RPMI7951 (cell line): ENCODE measurements around the gene NAA40. TPM values are rescaled to one million over a fixed set of nuclear protein-coding genes. Genes with fewer than 3 reads are reported as not detected.
A peak's percentile ranks its signal among the peaks of the same experiment; 100 is the strongest.

Source experiments
- DNase-seq: peaks from one replicate; pipeline ENCODE4 v3.0.0-alpha.2; 2012; ENCODE audit warnings: low read depth
- total RNA-seq: library from RNA; depleted of rRNA; stranded (reverse); fragments of >200 nt; shearing (Covaris generic); gene quantifications from 2 replicates; pipeline ENCODE4 v1.2.3, GENCODE V29; 2014

Gene NAA40
- total RNA-seq, 1 experiment from 2014 or later: 10.8 TPM

DNA sequence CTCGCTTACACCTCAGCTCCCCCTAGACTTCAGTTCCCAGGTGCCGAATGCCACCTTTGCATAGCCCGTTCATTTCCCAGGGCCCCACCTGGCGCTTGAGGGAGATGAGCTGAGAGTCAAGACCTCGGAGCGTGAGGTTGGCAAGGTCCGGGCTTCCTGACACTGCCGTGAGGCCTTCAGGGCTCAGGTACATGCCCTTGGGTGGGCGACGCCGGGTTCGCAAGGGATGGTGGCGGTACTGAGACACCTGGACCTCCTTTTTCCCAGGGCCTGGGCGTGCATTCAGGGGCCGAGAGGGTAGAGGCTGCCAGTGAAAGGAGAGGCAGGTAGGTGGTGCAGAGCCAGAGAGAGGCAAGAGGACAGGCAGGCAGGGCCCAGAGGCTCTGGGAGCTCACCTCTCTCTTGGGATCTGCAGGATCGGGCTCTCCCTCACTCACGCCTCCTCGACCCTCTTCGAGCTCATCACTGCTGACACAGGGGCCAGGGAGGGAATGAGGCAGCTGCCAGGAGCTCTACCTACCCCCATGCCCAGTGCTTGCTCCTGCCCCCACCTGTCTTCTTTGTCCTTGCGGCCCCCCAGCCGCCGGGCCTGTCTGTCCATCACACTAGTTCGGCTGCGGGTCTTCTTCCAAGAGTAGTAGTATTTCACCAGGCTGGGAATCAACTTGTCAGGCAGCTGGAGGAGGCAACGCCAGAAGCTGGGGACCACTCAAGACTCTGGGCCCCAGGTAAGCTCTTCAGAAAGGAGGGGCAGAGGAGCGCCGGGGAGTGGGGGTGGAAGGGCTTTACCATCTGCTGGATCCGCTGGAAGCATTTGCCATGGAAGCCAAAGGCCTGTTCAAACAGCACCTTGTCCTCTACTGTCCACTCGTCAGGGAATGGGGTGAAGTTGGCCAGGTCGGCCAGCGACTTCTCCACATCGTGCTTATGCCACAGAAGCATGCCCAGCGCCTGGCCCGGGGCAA lies 24.7 kb upstream of the NAA40 start:
- DNase-seq: no peak

DNA sequence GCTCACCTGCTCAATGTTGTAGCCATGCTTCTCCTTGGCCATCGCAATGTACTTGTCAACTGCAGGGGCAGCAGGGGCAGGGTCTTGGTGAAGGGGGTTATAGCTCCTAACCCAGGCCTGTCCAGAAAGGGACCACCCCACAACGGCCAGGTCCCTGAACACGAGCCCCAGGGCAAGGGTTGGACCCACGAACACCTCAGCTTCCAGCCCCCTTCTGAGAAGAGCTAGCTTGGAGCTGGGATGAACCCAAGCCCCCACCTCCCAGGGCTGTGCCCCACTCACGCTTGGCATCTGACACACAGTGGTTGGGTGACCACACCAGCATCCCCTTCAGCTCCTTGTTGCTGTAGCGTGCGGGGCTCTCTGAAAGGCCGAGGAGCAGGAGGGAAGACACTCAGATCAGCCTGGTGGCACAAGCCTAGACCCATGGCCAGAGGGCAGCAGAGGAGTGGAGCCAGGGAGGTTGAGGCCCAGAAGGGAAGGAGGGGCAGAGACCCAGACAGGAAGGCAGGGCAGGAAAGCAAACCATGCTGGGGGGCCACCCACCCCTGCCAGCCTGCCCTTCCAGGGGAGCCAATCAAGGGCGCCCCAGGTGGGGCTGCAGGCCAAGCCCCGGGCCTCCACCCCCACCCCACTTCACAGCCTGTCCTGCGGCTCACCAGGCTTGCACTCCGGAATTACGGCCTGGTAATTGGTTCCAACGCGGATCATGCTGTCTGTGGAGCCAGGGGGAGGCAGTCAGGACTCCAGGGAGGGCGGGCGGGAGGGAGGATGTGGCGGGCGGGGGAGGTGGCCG lies 23.7 kb upstream of the NAA40 start:
- no peak for DNase-seq

DNA sequence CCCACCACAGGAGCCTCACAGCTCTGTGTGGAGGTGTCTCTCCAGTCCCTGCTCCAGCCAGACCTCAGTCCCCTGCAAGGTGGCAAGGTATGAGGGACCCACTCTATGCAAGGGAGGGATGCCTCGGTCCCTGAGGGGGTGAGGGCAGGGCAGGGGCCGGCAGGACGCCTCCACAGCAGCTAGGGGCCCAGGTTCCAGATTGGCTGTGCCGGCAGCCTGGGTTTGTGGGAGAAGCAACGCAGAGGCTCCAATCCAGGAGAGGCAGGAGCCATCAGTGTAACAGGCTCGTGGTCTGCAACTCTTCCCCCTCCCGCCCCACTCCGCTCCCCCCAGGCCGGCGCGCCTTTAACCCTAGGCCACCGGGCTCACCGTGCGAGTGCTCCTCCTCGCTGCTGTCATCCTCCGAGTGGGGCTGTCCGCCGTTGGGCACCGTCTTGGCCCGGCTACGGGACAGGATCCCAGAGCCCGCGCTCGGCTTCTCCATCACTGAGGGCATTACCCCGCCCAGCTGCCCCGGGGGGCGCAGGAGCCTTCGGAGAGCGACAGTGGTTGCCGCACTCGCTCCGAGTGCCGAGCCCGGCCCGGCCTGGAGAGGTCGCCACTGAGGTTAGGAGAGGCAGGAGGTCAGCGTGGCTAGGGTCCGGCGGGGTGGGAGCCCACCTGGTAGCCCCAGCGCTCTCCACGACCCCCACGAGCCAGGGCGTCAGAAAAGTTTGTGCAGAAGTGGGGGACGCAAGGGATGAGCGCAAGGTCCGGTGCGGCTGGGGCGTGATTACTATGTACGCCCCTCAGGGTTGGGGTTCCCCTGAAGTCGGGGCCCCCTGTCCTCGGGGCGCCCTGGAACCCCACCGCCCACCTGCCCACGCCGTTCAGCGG lies 22.6 kb upstream of the NAA40 start:
- DNase-seq: no peak

DNA sequence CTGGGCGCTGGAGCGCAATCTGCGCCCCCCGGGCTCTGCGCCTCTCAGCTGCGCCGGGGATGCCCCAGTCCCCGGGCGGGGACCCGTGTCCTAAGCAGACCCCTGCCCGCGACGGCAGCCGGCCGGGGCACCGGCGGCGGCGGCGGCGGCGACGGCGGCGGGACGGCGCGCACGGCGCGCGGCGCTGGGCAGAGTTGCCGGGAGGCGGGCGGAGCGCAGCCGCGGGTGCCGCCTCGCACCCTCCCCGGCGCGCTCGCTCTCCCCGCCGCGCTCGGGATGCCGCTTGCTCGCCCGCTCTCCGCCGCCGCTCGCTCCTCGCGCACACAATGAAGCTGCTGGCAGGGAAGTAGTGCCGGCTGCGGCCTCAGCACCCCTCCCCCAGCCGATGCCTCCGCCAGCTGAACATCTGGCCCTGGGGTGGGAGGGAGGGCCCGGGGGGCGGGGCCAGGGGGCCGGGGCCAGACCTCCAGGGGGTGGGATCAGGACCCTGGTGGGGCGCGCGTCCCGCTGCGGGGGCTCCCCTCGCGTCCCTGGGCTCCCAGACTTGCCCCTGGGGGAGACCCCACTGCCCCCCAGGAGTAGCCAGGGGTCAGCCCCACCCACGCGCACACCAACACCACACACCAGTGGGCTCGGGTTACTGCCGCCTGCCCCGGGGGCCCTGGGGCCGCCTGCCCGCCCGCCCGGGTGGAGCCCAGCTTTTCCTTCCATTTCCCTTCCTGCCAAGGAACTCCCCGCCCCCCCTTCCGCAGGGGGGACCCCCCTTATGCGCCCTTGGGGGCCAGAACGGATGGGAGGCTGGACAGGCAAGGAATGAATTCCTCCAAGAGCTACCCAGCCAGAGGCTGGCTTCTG lies 21.7 kb upstream of the NAA40 start, which contains the start of gene RCOR2:
Gene RCOR2, minus strand, starts transcription at position 328 of the 855 bp plus-strand sequence. CDS start 708 bp downstream, outside the sequence.
- peak; percentile 84 for DNase-seq

DNA sequence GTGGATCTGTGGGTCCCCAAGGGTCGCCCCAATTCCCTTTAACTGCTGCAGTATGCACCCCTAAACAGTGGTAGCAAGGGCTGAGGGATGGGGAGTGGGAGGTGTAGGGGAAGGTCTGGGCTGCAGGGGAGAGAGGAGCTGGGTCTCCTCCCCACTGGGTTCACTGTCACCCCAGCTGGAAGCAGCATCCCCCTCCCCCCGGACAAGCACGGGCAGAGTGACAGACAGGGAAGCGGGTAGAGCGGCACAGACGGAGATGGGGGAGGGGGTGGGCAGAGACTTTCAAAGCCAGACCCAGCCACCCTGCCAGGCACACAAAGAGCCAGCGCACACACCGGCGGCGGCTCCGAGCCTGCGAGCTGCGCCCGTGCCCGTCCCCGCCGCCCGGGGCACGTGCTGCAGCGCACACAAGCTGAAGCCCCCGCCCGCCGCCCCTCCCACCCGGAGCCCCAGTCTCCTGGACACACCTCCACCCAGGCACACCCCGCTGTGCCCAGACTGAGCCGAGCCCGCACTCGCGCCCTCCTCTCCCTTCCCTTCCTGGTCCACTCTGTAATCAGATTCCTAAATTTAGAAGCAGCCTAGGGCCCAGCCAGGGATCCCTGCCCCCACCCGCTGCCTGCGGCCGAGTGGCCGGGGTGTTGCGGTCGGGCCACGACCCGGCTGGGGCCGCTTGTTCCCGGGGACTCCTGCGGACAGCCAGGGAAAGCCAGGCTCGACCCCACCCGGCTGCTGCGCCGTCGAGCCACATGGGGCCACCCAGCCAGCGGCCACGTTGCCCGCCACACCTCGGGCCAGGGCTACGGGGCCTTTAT lies 20.9 kb upstream of the NAA40 start:
- DNase-seq: peak; percentile 76

DNA sequence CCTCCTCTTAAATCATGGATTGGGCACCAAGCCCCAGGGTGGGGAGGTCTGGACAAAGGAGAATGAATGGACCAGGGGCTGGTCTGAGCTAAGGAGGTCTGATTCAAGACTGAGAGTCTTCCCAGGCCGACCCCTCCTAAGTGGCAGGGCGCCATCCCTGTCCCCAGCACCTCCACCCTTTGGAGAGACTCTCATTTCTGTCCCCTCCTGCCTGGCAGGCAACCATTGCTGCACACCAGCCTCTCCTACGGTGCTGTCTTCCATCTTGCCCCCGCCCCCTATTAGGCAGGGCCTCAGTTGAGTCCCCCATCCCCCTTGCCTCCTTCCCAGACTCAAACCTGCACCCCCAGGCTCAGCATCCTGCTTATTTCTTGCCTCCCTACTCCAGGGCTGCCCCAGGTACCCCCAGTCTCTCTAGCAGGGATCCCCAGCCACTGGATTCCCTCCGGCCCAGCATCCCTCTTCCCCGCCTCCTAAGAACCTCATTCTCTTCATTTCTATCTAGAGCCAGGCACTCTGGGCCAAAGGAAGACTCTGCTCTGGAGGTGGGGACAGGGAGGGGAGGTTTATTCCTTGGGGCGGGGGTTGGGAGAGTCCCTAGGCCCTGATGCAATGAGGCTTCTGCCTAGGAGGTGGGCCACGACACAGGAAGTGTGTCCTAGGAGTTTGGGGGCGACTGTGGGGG lies 20.2 kb upstream of the NAA40 start:
- no peak for DNase-seq

DNA sequence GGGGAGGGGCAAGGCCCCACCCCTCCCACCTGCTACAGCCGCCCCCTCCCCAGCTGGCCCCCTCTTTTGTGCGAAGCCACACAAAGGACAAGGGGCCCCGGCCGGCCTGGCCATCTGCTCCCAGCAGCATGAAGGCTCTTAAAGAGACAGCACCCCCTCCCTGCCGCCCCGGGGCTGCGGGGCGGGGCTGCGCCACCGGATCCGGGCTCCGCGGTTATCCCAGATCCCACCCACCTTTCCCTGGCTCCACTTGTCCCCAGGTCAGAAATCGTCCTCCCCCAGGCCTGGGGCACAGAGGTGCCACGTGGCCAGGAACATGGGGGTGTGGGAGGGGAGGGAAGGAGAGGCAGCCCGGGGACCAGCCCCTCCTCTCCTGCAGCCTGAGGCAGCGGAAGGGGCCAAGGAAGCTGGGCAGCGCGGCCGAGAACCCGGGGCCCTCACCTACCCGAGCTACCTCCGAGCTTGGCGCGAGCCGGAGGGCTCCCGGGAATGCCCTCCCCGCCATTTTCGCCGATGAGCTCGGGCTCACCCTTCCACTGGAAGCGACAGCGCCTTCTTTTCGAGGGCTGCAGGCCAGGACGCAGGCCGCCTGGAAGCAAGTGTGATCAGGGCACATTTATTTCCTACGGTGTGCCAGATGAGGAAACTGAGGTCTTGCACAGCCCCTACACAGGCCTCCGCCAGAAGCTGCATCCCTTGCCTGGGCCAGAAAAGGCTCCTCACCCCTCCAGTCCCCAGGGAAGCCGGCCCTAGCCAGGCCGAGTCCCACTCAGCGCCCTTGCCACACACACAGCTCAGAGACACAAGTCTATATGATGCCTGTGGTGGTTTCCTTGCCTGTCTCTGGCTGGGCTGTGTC lies 19.3 kb upstream of the NAA40 start:
- no peak for DNase-seq

DNA sequence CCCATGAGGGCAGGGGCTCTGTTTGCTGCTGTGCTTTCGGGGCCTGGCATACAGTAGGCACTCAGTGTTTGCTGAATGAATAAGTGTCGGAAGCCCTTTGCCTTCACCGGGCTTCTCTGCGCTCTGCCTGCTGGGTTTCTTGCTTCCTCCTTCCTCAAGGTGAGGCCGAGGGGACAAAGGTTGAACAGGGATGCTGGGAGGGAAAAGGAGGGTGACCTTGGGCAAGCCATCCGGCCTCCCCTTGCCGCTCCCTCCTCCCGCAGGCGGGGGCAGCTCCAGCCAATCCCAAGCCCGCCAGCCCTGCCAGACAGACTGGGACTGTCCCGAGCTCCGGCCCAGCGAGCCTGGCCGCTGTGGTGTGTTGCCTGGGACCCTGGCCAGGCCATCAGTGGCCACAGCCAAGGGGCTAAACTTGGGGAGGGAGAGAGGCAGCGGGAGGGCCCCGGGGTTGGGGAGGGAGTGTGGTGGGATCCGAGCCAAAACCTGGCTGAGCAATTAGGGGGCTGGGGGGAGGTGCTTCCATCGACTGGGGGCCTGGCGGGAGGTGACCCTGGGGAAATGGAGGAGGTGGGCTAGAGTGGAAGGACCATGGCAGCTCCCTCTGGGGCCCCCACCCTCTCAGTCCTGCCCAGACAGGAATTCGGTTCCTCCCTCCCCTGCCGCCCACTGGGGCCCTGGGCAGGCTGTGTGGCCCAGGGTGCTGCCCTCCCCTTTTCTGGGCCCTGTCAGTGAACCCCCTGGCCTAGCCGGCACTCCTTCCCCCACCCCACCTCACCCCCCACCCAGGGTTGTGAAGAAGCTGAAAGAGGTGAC lies 18.5 kb upstream of the NAA40 start:
- DNase-seq: no peak

DNA sequence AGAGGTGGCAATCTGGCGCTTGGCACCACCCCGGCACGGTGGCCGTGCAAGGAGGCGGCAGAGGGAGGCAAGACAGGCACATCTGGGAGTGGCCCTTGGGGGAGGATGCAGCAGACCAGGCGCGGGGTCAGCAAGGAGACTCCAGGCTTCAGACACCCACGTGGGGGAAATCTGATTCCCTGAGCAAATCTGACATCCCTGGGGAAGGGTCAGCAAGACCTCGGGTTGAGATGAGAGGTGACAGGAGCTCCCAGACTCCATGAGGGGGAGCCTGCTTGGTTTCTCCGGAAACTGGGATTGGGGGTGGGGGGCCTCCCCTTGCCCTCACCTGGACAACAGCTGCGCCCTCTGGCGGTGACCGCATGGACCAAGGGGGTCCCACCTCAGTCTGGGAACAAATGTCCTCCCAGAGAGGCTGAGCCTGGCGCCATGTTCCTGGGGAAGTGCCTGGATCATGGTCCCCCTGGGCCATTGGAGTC lies 17.8 kb upstream of the NAA40 start:
- DNase-seq: no peak

DNA sequence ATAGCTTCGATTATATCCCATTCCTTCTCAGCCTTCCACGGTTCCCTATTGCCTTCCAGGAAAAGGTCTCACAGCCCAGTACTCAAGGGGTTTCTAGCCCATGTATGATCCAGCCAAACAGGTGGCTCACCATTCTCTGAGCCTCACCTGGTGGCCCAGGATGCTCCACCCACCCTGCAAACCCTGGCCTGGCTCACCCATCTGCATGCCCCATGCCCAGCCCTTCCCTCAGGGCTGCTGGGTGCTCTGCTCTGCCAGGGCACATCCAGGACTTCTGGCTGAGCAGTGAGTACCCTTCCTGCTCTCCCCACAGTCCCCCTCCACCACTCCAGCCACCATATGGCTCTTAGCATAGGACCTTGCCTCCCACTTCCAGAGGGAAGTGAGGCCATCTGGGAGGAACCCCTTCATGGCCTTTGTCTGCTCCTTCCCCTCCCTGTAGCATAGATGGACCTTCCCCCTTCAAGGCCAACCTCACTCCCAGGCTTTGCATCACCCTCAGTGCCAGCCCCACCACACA lies 16.1 kb upstream of the NAA40 start:
- DNase-seq: no peak

DNA sequence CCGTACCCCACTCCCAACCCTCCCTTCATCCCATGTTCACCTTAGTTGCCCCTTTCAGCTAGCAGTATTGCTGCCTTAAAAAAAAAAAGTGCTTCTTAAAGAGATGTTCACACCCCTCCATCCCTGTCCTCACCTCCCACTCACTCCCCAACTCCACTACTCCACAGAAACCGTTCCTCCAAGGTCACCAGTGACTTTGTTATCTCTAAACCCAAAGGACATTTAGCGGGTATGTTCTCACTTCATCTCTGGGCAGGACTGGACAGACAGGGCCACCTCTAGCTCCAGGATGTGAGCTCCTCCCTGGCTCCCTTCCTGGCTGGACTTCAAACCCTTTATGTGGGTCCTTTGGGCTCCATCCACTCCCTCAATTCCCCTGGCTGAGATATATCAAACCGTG lies 15.5 kb upstream of the NAA40 start:
- no peak for DNase-seq

DNA sequence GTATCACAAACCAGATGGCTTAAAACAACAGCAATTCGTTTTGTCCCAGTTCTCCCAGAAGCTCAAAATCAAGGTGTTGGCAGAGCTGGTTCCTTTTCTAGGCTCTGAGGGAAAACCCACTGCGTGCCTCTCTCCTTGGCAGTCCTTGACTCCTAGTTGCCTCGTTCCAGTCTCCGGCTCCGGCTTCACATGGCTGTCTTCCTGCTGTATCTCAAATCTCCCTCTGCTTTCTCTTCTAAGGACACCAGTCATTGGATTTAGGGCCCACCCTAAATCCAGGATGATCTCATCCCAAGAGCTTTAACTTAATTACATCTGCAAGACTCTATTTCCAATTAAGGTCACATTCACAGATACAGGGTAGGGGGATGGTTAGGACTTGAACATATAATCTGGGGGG lies 9.2 kb upstream of the NAA40 start:
- DNase-seq: no peak

DNA sequence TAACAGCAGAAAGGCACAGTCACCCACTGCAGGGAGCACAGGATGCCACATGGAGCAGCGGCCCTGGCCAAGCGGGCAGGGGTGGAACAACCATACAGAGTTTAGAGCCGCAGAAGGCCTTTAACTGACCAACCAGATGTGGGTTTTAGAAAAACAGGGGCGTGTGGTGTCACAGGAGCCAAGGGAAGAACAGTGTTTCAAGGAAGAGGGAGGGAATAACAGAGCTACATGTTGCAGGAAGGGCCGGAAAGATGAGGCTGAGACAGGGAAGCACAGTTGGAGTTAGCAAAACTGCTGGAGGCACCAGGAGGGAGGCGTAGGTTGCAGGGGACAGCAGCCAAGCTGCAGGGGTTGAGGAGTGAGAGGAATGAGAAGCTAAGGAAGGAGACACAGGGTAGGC lies 7.8 kb upstream of the NAA40 start:
- no peak for DNase-seq

DNA sequence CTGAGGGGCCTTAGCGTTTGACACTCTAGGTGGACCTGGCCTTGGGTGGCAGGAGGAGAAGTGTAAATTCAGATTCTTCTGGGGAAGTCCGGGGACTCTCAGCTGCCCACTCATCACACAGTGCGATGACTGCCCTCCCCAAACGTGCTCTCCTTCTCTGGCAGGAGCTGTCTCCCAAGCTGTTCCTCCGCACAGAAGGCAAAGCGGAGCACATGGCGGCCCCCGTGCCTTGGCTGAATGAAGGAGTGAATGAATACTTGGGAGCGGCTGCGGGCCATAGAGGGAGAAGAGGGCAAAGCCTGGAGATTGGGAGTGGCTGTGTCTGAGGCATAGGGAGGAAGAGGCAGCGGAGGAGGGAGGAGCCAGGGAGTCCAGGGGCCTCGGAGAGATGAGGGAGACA lies 6.9 kb upstream of the NAA40 start:
- DNase-seq: no peak

DNA sequence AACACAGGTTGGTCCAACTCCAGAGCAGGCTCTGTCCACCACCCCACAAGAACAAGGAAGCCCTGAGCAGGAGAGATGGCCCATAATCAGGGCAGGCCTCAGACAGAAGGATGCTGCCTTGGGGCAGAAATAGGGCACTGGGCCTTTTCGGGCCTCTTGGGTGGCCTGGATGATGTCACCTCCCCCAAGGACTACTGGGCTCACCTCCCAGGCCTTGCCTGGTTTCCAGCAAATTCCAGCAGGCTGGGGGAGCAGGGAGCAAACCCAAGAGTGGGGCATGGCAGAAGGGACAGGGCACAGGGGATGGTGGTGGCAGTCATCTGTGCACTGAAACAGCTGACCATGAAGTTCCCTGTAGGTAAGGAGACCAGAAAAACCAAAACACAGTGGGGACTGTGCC lies 5.3 kb upstream of the NAA40 start:
- DNase-seq: peak; percentile 51

DNA sequence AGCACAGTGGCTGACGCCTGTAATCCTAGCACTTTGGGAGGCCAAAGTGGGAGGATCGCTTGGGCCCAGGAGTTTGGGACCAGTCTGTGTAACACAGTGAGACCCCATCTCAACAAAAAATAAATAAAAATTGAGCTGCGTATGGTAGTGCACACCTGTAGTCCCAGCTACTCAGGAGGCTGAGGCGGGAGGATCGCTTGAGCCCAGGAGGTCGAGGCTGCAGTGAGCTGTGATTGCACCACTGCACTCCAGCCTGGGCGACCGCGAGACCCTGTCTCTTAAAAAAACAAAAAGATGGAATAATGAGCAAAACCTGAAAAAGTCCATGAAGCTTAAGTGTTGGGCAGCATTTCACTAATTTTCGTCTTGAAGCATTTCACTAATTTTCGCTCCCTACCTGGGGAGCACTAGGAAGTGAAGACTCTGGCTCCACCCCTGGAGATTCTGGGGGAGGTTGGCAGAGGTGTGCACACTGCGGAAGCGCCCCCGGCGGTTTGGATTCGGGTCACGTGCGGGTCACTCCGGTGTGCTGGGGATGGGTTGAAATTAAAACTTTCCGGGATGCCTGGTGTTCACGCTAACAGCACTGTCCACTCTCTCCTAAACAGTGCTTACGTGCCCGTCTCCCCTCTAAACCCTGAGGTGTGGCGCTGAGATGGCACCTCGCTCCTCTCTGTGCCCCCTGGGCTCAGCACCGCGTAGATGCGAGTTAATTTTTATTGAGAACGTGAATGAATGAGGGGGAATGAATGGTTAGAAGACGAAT lies 906 bp upstream of the NAA40 start:
- no peak for DNase-seq
